Muscle layer of colon (tissue), 2 donors: ENCODE results near the gene STIM1.

Experiments
- H3K27ac ChIP-seq: one replicate; pipeline ENCODE4 v1.7.0; 2013; ENCODE audit warnings: low read depth, mild to moderate bottlenecking, low read length, moderate library complexity
- H3K27me3 ChIP-seq, 2 donors: one replicate each; pipeline ENCODE4 v1.7.0; 2013; ENCODE audit warnings: low read length in 2 of 2, mild to moderate bottlenecking in 2 of 2; ENCODE audit not compliant: insufficient read depth in 2 of 2, control insufficient read depth in 1 of 2
- H3K36me3 ChIP-seq: one replicate; pipeline ENCODE4 v1.7.0; 2013; ENCODE audit warnings: mild to moderate bottlenecking, low read length; ENCODE audit not compliant: insufficient read depth
- H3K4me1 ChIP-seq: one replicate; pipeline ENCODE4 v1.7.0; 2013; ENCODE audit warnings: mild to moderate bottlenecking, low read length; ENCODE audit not compliant: insufficient read depth
- H3K4me3 ChIP-seq, 2 donors: one replicate each; pipeline ENCODE4 v1.7.0; 2013; ENCODE audit warnings: low read length in 2 of 2, low read depth in 1 of 2, mild to moderate bottlenecking in 1 of 2, moderate library complexity in 1 of 2
- H3K9ac ChIP-seq: one replicate; pipeline ENCODE4 v1.7.0; 2013; ENCODE audit warnings: low read length
- H3K9me3 ChIP-seq: one replicate; pipeline ENCODE4 v1.7.0; 2013; ENCODE audit warnings: mild to moderate bottlenecking, low read length
- donor health status: abdominal sarcoma.
- donor health status: Adenocarcinoma of cecum.

STIM1 gene

DNA sequence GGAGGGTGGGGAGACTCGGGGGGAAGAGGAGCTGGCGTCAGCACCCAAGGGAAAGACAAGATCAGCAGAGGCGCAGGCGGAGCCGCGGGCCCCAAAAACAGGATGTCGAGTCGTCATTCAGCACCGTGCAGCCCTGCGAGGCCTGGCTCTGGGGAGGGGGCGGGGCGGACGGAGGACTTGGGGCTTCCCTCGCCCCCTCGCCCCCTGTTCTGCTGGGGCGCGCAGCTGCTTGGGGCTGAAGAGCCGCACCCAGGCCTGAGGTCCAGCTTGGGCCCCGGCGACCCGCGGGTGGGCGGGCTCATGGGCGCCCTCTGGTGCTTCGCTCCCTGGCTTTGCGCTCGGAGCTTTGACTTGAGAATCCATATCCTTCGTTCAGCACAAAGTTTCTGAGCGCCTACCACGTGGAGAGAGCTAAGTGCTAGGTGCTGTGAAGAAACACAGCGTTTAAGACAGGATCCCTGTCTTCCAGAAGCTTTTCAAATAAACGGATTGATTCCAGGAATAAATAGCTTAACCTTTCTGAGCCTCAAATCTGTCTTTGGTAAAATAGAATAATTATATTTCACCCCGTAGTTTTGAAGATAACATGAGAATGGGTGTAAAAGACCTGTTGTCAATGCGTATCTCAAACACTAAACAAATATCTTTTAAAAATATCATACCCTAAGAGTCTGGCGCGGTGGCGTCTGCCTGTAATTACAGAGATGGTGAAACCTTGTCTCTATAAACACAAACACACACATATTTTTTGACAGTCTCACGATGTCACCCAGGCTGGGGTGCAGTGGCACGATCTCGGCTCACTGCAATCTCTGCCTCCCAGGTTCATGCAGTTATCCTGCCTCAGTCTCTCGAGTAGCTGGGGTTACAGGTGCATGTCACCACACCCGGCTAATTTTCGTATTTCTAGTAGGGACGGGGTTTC is 13.8 kb upstream of the STIM1 start:
- Histone ChIP-seq H3K9me3 (no peaks in the 10 kb centered on the region), H3K9ac (peak overlapping the region; percentile 24), H3K36me3 (no peaks in the 10 kb centered on the region), H3K4me3 (peak overlapping the region; percentile 57 to 95), H3K4me1 (peaks cover 39% of the 10 kb centered on the region), H3K27ac (peak overlapping the region; percentile 93), H3K27me3 (no peaks in the 10 kb centered on the region)

DNA sequence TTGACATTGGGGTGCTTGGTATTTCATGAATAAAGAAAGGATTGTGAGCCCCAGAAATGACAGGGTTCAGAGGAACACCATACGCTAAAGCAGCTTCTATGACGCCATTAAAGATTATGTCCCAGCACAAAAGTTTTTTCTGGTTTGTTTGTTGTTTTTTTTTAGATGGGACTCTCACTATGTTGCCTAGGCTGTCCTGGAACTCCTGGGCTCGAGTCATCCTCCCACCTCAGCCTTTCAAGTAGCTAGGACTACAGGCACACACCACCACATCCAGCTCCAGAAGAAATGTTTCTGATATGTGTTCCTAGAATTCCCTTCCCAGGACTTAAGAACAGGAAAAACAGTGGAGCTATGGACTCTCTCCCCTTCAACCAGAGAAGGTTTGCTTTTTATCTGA is 12.1 kb upstream of the STIM1 start:
- H3K27me3 ChIP-seq: no peaks in the 10 kb centered on the region
- no peak overlapping the region for H3K9ac ChIP-seq
- H3K4me1 ChIP-seq: peaks cover 23% of the 10 kb centered on the region
- H3K9me3 ChIP-seq: no peaks in the 10 kb centered on the region
- no peak overlapping the region for H3K4me3 ChIP-seq
- no peaks in the 10 kb centered on the region for H3K36me3 ChIP-seq
- no peak overlapping the region for H3K27ac ChIP-seq

- Histone ChIP-seq H3K27ac (no peak overlapping the region), H3K27me3 (no peaks in the 10 kb centered on the region), H3K9me3 (no peaks in the 10 kb centered on the region), H3K9ac (no peak overlapping the region), H3K4me3 (no peak overlapping the region), H3K4me1 (peaks cover 5% of the 10 kb centered on the region), H3K36me3 (no peaks in the 10 kb centered on the region)
Observed at GRCh38 chr11:3845246-3845645, 10.2 kb upstream of the STIM1 start.

DNA sequence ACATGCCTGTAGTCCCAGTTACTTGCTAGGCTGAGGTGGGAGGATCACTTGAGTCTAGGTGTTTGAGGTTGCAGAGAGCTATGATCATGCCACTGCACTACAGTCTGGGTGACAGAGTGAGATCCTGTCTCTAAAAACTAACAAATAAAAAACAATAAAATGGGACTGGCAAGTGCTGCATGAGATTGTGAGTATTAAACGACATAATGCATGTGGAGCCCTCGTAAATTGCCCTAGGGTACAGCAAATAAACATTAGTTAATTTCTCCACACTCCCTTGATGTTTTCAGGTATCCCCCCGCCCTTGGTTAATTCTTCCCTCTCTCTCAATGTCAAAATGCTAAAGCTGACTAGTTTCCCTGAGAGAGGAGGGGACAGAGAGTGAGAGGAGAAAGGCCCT is 9.8 kb upstream of the STIM1 start:
- Histone ChIP-seq H3K27me3 (no peaks in the 10 kb centered on the region), H3K36me3 (no peaks in the 10 kb centered on the region), H3K9ac (no peak overlapping the region), H3K4me3 (no peak overlapping the region), H3K9me3 (no peaks in the 10 kb centered on the region), H3K27ac (no peak overlapping the region), H3K4me1 (peaks cover 5% of the 10 kb centered on the region)

DNA sequence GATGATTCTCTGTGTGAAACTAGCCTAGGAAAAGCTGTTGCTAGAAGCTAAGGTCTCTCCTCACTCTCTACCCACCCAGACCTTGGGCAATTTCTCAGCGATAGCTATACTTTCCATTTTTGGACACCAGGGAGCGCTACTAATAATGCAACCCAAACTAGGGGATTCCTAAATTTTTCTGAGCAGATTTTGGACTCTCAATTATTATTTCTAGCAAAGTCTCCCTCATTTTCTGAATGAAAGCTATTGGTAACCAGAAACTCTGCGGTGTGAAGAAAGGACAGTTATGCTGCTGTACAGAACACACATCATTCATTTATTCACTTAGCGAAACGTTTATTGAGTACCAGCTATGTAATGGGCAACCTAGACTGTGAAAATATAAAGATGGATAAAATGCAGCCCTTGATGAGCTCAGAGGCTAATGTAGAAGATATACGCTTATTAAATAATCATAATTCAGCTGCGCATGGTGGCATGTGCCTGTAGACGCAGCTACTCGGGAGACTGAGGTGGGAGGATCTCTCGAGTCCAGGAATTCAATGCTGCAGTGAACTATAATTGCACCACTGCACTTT is 6.1 kb upstream of the STIM1 start:
- no peaks in the 10 kb centered on the region for H3K36me3 ChIP-seq

GRCh38 chr11:3853545-3853842 is 2.0 kb upstream of the STIM1 start:
- H3K9me3 ChIP-seq: no peaks in the 10 kb centered on the region
- H3K4me1 ChIP-seq: peaks cover 28% of the 10 kb centered on the region
- H3K4me3 ChIP-seq: no peak overlapping the region
- no peak overlapping the region for H3K27ac ChIP-seq
- no peaks in the 10 kb centered on the region for H3K27me3 ChIP-seq
- no peak overlapping the region for H3K9ac ChIP-seq
- H3K36me3 ChIP-seq: no peaks in the 10 kb centered on the region

More for the DNA sequence above, 6.1 kb upstream of the STIM1 start:
- no peak overlapping the region for H3K27ac ChIP-seq
- no peak overlapping the region for H3K9ac ChIP-seq
- peaks cover 3% of the 10 kb centered on the region for H3K4me1 ChIP-seq
- no peak overlapping the region for H3K4me3 ChIP-seq
- H3K9me3 ChIP-seq: no peaks in the 10 kb centered on the region
- no peaks in the 10 kb centered on the region for H3K27me3 ChIP-seq

- Histone ChIP-seq H3K9me3 (no peaks in the 10 kb centered on the region), H3K27ac (peak overlapping the region; percentile 99), H3K27me3 (no peaks in the 10 kb centered on the region), H3K9ac (peak overlapping the region; percentile 7), H3K36me3 (no peaks in the 10 kb centered on the region), H3K4me1 (peaks cover 33% of the 10 kb centered on the region), H3K4me3 (peak overlapping the region in 1 of 2 donors; percentile 84)
Observed at GRCh38 chr11:3853899-3854659, 1.4 kb upstream of the STIM1 start.

DNA sequence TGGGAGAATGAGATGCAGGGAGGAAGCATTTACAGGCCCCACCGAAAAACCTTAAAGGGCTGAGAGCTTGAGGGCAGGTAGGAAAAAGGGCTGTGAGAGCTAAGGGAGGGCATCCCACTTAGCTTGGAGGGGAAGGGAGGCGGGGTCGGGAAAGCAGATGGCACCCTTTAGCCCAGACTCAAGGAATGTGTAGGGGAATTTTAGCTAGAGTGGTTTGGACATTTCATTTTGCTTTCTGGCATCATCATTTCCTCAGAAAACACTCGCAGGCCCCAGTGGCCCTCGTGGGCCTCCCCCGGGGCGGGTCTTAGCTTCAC is 846 bp upstream of the STIM1 start:
- H3K4me3 ChIP-seq: peak overlapping the region in 1 of 2 donors; percentile 84
- no peaks in the 10 kb centered on the region for H3K36me3 ChIP-seq
- H3K4me1 ChIP-seq: peaks cover 39% of the 10 kb centered on the region
- peak overlapping the region; percentile 99 for H3K27ac ChIP-seq
- no peaks in the 10 kb centered on the region for H3K9me3 ChIP-seq
- H3K9ac ChIP-seq: peak overlapping the region; percentile 7
- H3K27me3 ChIP-seq: no peaks in the 10 kb centered on the region

DNA sequence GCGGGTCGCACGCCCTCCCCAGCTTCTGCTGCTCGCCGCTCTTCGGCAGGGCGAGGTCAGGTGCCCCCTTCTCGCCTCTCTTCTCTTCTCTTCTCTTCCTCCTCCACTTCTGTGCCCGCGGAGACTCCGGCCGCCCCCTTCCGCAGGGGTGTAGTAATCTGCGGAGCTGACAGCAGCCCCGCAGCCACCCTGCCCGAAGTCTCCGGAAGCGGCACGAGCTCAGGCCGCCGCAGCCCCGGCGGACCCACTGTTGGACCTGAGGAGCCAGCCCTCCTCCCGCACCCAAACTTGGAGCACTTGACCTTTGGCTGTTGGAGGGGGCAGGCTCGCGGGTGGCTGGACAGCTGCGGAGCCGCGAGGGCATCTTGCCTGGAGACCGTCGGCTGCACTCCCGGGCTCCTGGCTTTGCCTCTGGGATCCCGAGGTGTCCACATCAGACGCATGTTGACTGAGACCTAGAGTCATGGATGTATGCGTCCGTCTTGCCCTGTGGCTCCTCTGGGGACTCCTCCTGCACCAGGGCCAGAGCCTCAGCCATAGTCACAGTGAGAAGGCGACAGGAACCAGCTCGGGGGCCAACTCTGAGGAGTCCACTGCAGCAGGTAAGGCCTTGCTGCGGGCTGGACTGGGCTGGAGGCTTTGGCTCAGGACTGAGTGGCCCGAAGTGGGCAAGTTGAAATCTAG is 486 bp downstream of the STIM1 start:
- Histone ChIP-seq H3K4me1 (peaks cover 52% of the 10 kb centered on the region), H3K36me3 (no peaks in the 10 kb centered on the region), H3K4me3 (peak overlapping the region; percentile 75 to 84), H3K9me3 (no peaks in the 10 kb centered on the region), H3K27ac (peak overlapping the region; percentile 83), H3K27me3 (no peaks in the 10 kb centered on the region), H3K9ac (peak overlapping the region; percentile 54)

- H3K36me3 ChIP-seq: no peaks in the 10 kb centered on the region
- peaks cover 56% of the 10 kb centered on the region for H3K4me1 ChIP-seq
- peak overlapping the region; percentile 83 for H3K27ac ChIP-seq
- H3K9ac ChIP-seq: peak overlapping the region; percentile 54
- H3K27me3 ChIP-seq: no peaks in the 10 kb centered on the region
- peak overlapping the region; percentile 75 to 84 for H3K4me3 ChIP-seq
- H3K9me3 ChIP-seq: no peaks in the 10 kb centered on the region
Observed at GRCh38 chr11:3856856-3857553, 1.5 kb downstream of the STIM1 start.

GRCh38 chr11:3857628-3858027 is 2.2 kb downstream of the STIM1 start:
- H3K27ac ChIP-seq: no peak overlapping the region
- peaks cover 56% of the 10 kb centered on the region for H3K4me1 ChIP-seq
- peak overlapping the region in 1 of 2 donors; percentile 75 for H3K4me3 ChIP-seq
- no peak overlapping the region for H3K9ac ChIP-seq
- no peaks in the 10 kb centered on the region for H3K27me3 ChIP-seq
- H3K9me3 ChIP-seq: no peaks in the 10 kb centered on the region
- H3K36me3 ChIP-seq: no peaks in the 10 kb centered on the region
